B cell (primary cell): ENCODE results near the gene ERO1B. TPM values are rescaled to one million over a fixed set of nuclear protein-coding genes. Genes with fewer than 3 reads are reported as not detected.

Source experiments
- ATAC-seq: fragments of 200-7000 bp; cut with Tn5 transposase; one replicate; pipeline ENCODE4 v1.10.0; 2021; ENCODE audit warnings: low read depth, mild to moderate bottlenecking, moderate number of reproducible peaks, moderate library complexity
- CTCF ChIA-PET: fragments of 350-600 bp; sonication (Branson Sonifier 250); formaldehyde crosslinking; loops from one replicate; lab custom pipeline; 2021; ENCODE audit warnings: antibody characterized with exemption, inconsistent platforms; lab: Charles Lee
- POLR2A ChIA-PET: fragments of 350-600 bp; sonication (Branson Sonifier 250); formaldehyde crosslinking; loops from one replicate; lab custom pipeline; 2021; ENCODE audit warnings: antibody characterized with exemption; lab: Charles Lee
- DNase-seq: peaks from one replicate; pipeline ENCODE4 v3.0.0; 2013
- H2AFZ ChIP-seq: 2 replicates; pipeline ENCODE4 v1.6.1; 2012; ENCODE audit warnings: mild to moderate bottlenecking, low read depth, low read length; ENCODE audit not compliant: insufficient read depth, poor library complexity, severe bottlenecking
- H3K27ac ChIP-seq, 2 donors: 1 replicate in 1 of 2; 2 replicates in 1 of 2; pipeline ENCODE4 v1.5.1; 2012 to 2013; ENCODE audit warnings: low read length in 2 of 2, mild to moderate bottlenecking in 2 of 2, moderate library complexity in 1 of 2
- H3K27me3 ChIP-seq, 4 experiments: fragments of 200-600 bp in 1 of 4; sonication (generic) in 1 of 4; replicated peaks in 1 of 4; 1 replicate in 2 of 4; 2 replicates in 2 of 4; pipeline versions ENCODE4 v1.6.1 to v1.7.0; 2013 to 2016; ENCODE audit warnings: low read length in 3 of 4, mild to moderate bottlenecking in 2 of 4, mixed read lengths in 1 of 4, moderate library complexity in 1 of 4; ENCODE audit not compliant: insufficient read depth in 4 of 4, control insufficient read depth in 3 of 4; ENCODE audit errors: control extremely low read depth in 1 of 4
- H3K36me3 ChIP-seq, 2 experiments: replicated peaks in 1 of 2; 1 replicate in 1 of 2; 2 replicates in 1 of 2; pipeline versions ENCODE4 v1.6.1 to v1.7.1; 2013; ENCODE audit warnings: low read length in 1 of 2; ENCODE audit not compliant: insufficient read depth in 2 of 2, control insufficient read depth in 1 of 2; ENCODE audit errors: control extremely low read depth in 1 of 2, extremely low read depth in 1 of 2
- H3K4me1 ChIP-seq, 2 donors: fragments of 200-600 bp in 1 of 2; sonication (generic) in 1 of 2; 1 replicate in 1 of 2; 2 replicates in 1 of 2; pipeline versions ENCODE4 v1.5.1 to v1.6.1; 2013 to 2017; ENCODE audit warnings: low read length in 2 of 2; ENCODE audit not compliant: control insufficient read depth in 2 of 2, insufficient read depth in 2 of 2
- H3K4me2 ChIP-seq: replicated peaks from 2 replicates; pipeline ENCODE3; 2012; ENCODE audit warnings: mild to moderate bottlenecking, low read depth, low read length; ENCODE audit not compliant: poor library complexity, severe bottlenecking
- H3K4me3 ChIP-seq, 5 experiments: fragments of 200-600 bp in 1 of 5; sonication (generic) in 1 of 5; 1 replicate in 3 of 5; 2 replicates in 2 of 5; pipeline versions ENCODE4 v1.5.1 to v1.7.0; 2011 to 2016; ENCODE audit warnings: low read length in 4 of 5, mild to moderate bottlenecking in 4 of 5, low read depth in 2 of 5, control low read depth in 1 of 5, moderate library complexity in 1 of 5; ENCODE audit not compliant: insufficient read depth in 1 of 5; ENCODE audit errors: control extremely low read depth in 1 of 5, extremely low read depth in 1 of 5
- H3K79me2 ChIP-seq: fragments of 200-600 bp; sonication (generic); one replicate; pipeline ENCODE4 v1.6.0; 2016; ENCODE audit warnings: low read length; ENCODE audit not compliant: control insufficient read depth, insufficient read depth
- H3K9ac ChIP-seq: fragments of 200-600 bp; sonication (generic); 2 replicates; pipeline ENCODE4 v1.6.1; 2017; ENCODE audit warnings: mild to moderate bottlenecking, low read length, moderate library complexity
- H3K9me3 ChIP-seq, 3 donors: one replicate each; pipeline versions ENCODE4 v1.6.1 to v1.7.1; 2013; ENCODE audit warnings: low read length in 2 of 3; ENCODE audit not compliant: control insufficient read depth in 2 of 3, insufficient read depth in 1 of 3; ENCODE audit errors: control extremely low read depth in 1 of 3
- H4K20me1 ChIP-seq: 2 replicates; pipeline ENCODE4 v1.6.0; 2012; ENCODE audit warnings: mild to moderate bottlenecking, low read length; ENCODE audit not compliant: insufficient read depth, control insufficient read depth, poor library complexity, severe bottlenecking
- H3K27ac Mint-ChIP-seq: one replicate; pipeline ENCODE4 v1.8.0; 2021; ENCODE audit warnings: mixed read lengths
- H3K27me3 Mint-ChIP-seq: one replicate; pipeline ENCODE4 v1.8.0; 2021; ENCODE audit warnings: mixed read lengths
- H3K4me1 Mint-ChIP-seq: one replicate; pipeline ENCODE4 v1.8.0; 2021; ENCODE audit warnings: mixed read lengths
- H3K4me3 Mint-ChIP-seq: one replicate; pipeline ENCODE4 v1.8.0; 2021; ENCODE audit warnings: mixed read lengths
- H3K9me3 Mint-ChIP-seq: one replicate; pipeline ENCODE4 v1.8.0; 2022; ENCODE audit warnings: mixed read lengths; ENCODE audit not compliant: insufficient read depth
- EZH2 ChIP-seq: IDR thresholded peaks from 2 replicates; pipeline ENCODE4 v1.6.1; 2012; ENCODE audit warnings: borderline replicate concordance, low read depth, mild to moderate bottlenecking, moderate library complexity, low read length; ENCODE audit not compliant: insufficient read depth, poor library complexity, severe bottlenecking
- WGBS: methylation state at CpG from one replicate; pipeline ENCODE4 v1.1.5; 2013; ENCODE audit warnings: missing lambda C conversion rate; ENCODE audit not compliant: insufficient coverage; 5-methylcytosine and 5-hydroxymethylcytosine counted together
- intact Hi-C: fragments of 100-400 bp; cut with micrococcal nuclease; formaldehyde crosslinking; loops from one replicate; pipeline ENCODE4 v1.10.0; 2022
- polyA plus RNA-seq: library from polyadenylated mRNA; depleted of rRNA; stranded (reverse); fragments of >200 nt; gene quantifications from 2 replicates; pipeline ENCODE4 v1.2.3, GENCODE V29; 2012
- total RNA-seq, 2 donors: library from RNA; stranded (reverse); fragments of 120-200 nt in 1 of 2; gene quantifications; 1 replicate in 1 of 2; 2 replicates in 1 of 2; pipeline versions ENCODE4 v1.2.3 to v1.2.4, GENCODE V29; 2013 to 2022
- TF ChIP-seq, protein P1 (sequence below): fragments of 200-600 bp; IDR thresholded peaks from one replicate; pipeline ENCODE4 v1.8.0; 2022; ENCODE audit warnings: antibody characterized with exemption, mild to moderate bottlenecking

ERO1B gene
- total and polyA plus RNA-seq, 2 donors (not counting 1 experiment from before 2014, with no cell fraction given) = 5.1 to 25.6 TPM

GRCh38 chr1:236206548-236206947, 75.2 kb downstream of the ERO1B start:
- peaks cover 0 to 11% (median 11%) of the 10 kb centered on the region in 3 donors for H3K9me3 ChIP-seq
- no peak overlapping the region for H3K4me2 ChIP-seq
- no peak overlapping the region for H3K9ac ChIP-seq
- H3K27me3 ChIP-seq = no peaks in the 10 kb centered on the region
- Mint-ChIP-seq H3K4me3 (no peak overlapping the region), H3K27ac (no peak overlapping the region), H3K27me3 (no peaks in the 10 kb centered on the region), H3K9me3 (no peaks in the 10 kb centered on the region), H3K4me1 (no peaks in the 10 kb centered on the region)
- no peak overlapping the region for H3K27ac ChIP-seq
- TF ChIP-seq EZH2 = no peak
- TF ChIP-seq, protein P1, sequence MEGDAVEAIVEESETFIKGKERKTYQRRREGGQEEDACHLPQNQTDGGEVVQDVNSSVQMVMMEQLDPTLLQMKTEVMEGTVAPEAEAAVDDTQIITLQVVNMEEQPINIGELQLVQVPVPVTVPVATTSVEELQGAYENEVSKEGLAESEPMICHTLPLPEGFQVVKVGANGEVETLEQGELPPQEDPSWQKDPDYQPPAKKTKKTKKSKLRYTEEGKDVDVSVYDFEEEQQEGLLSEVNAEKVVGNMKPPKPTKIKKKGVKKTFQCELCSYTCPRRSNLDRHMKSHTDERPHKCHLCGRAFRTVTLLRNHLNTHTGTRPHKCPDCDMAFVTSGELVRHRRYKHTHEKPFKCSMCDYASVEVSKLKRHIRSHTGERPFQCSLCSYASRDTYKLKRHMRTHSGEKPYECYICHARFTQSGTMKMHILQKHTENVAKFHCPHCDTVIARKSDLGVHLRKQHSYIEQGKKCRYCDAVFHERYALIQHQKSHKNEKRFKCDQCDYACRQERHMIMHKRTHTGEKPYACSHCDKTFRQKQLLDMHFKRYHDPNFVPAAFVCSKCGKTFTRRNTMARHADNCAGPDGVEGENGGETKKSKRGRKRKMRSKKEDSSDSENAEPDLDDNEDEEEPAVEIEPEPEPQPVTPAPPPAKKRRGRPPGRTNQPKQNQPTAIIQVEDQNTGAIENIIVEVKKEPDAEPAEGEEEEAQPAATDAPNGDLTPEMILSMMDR = no peak
- peaks cover 0 to 2% of the 10 kb centered on the region in 2 experiments for H3K36me3 ChIP-seq
- 100% methylated on average over 3 of the region's 4 CpGs for whole genome bisulfite sequencing
- DNase-seq (no peak), ATAC-seq (no peak)
- intact Hi-C loops = no loop called here
- CTCF ChIA-PET = no interaction called here
- H2AFZ ChIP-seq = no peak overlapping the region
- no peaks in the 10 kb centered on the region for H3K79me2 ChIP-seq
- H3K4me3 ChIP-seq = no peak overlapping the region
- H4K20me1 ChIP-seq = no peaks in the 10 kb centered on the region
- POLR2A ChIA-PET = no interaction called here
- H3K4me1 ChIP-seq = no peaks in the 10 kb centered on the region

DNA sequence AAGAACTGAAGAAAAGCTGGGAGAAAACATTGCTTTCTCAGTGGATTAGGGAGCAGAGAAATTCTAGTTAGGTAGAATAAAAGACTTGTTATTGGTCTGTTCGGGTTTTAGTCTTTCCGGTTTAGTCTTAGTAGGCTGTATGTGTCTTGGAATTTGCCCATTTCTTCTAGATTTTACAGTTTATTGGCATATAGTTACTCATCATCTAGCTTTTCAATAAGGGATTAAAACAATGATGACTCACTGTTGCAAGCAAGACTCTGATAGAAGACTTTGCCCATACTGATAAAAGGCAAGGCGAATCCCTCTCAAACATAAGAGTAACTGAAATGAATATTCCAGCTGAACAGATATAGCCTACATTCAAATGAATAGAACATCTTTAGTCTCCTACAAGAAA, 77.1 kb downstream of the ERO1B start:
- WGBS = no CpG with 5 or more reads among the region's 3 CpGs

More for the DNA sequence above, 77.1 kb downstream of the ERO1B start:
- Histone ChIP-seq H3K36me3 (no peaks in the 10 kb centered on the region), H3K9me3 (peaks cover 5 to 29% (median 11%) of the 10 kb centered on the region in 3 donors), H3K4me2 (no peak overlapping the region), H3K4me3 (no peak overlapping the region), H2AFZ (no peak overlapping the region), H3K27ac (no peak overlapping the region), H3K9ac (no peak overlapping the region), H3K4me1 (no peaks in the 10 kb centered on the region), H4K20me1 (no peaks in the 10 kb centered on the region), H3K79me2 (no peaks in the 10 kb centered on the region), H3K27me3 (no peaks in the 10 kb centered on the region)
- Mint-ChIP-seq H3K9me3 (peaks cover 6% of the 10 kb centered on the region), H3K27me3 (no peaks in the 10 kb centered on the region), H3K27ac (no peak overlapping the region), H3K4me1 (no peaks in the 10 kb centered on the region), H3K4me3 (no peak overlapping the region)
- DNase-seq = no peak
- CTCF ChIA-PET = no interaction called here
- POLR2A ChIA-PET = no interaction called here
- intact Hi-C loops = no loop called here
- TF ChIP-seq, protein P1 = no peak
- TF ChIP-seq EZH2 = no peak
- no peak for ATAC-seq
